Activated CD8-positive, alpha-beta memory T cell treated with anti-CD3 and anti-CD28 coated beads, Interleukin-2, amount 50 U/mL, for 1 hour (primary cell): Measurements from ENCODE around the gene DRD4.
"Not testable (repeated sequence)": the region's sequence is repeated elsewhere in the genome, so short reads cannot be mapped to it uniquely, and the experiment has no call there.

Source experiments
- DNase-seq: peaks from one replicate; pipeline ENCODE4 v3.0.0-alpha.2; 2020; ENCODE audit errors: extremely low read depth

The DRD4 gene

DNA sequence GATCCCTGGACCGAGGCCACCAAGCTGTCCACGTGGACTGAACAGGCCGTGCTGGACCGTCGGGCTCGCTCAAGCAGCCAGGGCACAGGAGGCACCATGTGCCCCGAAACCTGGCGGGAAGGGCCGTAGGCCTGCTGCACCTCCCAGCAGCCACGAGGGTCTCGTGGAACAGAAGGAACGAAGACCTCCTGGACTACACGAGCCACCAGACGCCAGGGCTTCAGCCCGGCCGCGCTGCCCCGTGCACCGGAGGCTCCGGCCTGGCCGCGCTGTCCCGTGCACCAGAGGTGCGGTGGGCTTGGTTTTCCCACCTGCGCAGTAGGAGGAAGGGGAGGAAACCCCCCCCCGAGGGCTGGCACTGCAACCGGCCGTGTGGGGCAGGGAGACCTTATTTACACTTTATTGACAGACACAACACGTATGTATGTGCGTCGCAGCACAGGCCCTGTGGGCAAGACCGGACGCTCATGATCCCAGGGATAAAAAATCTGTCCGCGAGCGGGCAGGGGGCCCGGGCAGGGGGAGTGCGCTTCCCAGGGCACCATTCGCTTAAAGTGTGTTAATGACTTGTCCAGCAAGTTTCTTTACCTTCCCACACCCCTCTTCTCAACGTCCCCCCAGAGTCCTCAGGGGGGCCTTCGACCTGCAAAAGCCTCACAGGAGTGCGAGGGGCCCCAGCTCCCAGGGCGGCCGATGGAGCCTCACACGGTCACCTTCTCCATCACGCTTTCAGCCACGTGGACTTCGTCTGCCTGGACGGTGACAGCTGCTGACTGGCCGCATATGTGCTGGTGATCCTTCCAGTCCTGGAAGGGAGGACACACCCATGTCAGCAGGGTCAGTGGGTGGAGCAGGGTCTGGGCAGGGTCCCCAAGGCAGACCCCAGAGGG is 7.0 kb downstream of the DRD4 start:
- DNase-seq, result no peak

DNA sequence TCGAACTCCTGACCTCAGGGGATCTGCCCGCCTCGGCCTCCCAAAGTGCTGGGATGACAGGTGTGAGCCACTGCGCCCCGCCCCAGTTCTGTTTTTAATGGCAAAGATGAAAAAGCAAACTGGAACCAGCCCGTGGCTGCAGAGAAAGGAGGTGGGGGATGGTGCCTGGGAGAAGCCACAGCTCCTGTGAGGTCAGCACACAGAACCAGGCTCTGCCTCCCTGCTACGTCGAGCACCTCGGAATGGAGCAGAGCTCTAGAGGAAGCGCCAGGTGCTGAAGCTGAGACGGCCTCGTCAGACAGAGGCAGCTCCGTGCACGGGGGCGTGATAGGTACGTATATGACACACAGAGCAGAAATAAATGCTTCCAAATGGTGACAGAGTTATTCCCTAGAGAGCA is 8.5 kb downstream of the DRD4 start:
- DNase-seq, result no peak

DNA sequence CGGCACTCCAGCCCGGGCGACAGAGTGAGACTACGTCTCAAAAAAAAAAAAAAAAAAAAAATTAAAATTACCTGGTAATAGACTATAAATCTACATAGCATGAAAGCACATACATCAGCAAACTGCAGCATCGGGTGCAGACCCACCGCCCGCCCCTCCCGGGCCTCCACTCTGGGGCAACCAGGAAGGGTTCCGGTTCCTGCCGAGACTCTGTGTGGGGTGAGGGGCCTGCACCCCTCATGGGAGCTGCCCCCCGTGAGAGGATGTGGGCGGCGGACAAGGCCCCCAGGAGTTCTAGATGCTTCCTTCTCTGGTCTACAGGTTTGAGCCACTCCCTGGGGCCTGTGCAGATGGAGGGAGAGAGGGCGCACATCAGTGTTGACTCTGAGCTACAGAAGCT is 9.1 kb downstream of the DRD4 start:
- no peak for DNase-seq

DNA sequence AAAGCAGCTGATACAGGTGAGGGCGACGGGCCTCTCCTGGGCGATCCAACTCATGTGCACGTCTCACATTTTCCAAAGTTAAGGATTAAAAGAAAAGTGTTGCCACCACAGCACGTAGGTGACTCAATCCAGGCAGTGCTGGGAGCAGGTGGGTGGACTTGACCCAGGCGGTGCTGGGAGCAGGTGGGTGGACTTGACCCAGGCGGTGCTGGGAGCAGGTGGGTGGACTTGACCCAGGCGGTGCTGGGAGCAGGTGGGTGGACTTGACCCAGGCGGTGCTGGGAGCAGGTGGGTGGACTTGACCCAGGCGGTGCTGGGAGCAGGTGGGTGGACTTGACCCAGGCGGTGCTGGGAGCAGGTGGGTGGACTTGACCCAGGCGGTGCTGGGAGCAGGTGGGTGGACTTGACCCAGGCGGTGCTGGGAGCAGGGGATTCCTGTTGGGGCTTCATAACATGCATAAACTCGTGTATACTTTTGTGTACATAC is 10.6 kb downstream of the DRD4 start:
- not testable (repeated sequence) for DNase-seq

DNA sequence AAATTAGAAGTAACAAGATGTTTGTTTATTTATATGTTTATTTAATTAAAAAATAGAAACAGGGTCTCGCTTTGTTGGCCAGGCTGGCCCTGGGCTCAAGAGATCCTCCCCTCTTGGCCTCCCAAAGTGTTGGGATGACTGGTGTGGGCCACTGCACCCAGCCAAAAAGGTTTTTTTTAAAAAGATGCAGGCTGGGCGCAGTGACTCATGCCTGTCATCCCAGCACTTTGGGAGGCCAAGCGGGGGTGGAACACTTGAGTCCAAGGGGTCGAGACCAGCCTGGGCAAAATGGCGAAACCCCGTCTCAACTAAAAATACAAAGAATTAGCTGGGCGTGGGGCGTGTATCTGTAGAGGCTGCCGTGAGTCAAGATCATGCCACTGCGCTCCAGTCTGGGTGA is 13.4 kb downstream of the DRD4 start:
- DNase-seq, result no peak

DNA sequence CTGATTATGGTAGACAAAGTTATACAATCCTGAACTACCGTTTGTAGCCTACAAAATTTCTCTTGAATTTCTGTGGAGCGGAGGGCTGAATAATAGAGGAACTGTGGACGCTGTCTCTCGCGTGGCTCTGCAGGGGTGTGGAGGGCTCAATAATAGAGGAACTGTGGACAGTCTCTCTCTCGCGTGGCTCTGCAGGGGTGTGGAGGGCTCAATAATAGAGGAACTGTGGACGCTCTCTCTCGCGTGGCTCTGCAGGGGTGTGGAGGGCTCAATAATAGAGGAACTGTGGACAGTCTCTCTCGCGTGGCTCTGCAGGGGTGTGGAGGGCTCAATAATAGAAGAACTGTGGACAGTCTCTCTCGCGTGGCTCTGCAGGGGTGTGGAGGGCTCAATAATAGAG is 16.1 kb downstream of the DRD4 start:
- not testable (repeated sequence) for DNase-seq

DNA sequence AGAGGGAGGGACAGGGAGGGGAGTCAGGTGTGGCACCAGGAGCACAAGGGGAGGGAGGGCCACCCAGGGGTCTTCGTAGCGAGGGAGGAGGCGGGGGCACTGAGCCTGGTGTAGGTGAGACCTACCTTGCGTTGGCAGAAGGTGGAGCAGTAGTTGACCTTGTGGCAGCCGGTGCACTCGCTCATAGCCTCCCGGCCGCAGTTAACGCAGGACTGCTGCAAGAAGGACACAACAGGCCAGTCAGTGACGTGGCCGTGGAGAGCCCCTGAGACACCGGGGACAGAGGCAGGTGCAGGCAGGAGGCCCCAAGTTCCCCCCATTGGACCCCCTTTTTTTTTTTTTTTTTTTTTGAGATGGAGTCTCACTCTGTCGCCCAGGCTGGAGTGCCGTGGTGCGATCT is 16.8 kb downstream of the DRD4 start:
- no peak for DNase-seq

DNA sequence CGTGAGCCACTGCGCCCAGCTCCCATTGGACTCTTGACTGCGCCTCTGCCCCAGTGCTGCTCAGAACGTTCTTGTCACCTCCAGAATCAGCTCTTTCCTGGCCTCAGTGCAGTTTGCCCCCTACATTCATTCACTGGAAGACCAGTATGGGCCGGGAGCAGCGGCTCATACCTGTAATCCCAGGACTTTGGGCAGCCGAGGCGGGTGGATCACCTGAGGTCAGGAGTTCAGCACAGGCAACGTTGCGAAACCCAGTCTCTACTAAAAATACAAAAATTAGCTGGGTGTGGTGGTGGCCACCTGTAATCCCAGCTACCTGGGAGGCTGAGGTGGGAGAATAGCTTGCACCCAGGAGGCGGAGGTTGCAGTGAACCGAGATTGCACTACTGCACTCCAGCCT is 17.4 kb downstream of the DRD4 start:
- DNase-seq, result not testable (repeated sequence)

DNA sequence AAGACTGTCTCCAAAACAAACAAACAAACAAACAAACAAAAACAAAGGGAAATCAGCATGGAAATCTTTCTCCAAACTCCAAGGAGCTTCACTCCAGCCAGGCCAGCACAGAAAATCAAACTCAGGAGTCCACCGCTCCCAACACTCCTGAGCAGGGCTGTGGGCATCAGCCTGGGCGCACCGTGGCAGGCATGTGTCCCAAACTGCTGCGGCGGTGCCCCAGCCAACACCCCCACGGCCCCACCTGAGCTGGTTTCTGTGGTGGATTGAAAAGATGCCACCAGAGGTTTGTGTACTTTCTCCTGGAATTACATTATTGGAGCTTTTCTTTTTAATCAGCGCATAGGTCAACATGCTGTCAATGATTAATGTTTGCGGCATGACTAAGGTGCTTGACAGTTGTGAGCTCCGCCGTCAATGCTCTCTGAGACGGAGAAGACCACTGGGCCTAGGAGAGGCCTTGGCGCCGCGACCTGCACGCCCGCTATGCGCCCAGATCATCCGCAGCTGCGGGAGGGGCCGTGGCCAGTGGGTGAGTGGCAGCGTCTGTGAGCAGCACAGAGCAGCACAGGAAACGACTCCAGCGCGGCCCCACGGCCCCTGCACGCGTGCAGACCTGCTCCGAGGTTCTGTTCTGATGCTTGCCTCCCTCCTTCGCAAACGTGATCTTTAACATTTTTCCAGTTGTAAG is 18.1 kb downstream of the DRD4 start:
- DNase-seq, result no peak

DNA sequence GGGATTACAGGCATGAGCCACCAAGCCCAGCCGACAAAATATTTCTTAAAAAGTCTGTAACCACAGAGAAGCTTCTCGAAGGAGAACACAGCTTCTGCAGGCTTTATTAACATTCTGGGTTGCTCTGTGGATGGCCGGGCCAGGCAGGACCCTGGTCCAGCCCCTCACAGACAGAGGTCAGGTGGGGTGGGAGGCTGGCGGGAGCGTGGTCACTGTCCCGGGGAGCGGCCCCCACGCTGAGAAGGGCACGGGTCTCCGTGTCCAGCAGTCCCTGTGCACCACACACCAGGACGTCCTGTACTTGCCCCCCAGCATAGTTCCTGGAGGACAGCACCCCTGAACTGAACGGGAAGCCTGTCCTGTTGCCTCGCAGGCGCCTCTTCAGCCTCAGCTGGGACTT is 19.4 kb downstream of the DRD4 start:
- DNase-seq, result no peak

DNA sequence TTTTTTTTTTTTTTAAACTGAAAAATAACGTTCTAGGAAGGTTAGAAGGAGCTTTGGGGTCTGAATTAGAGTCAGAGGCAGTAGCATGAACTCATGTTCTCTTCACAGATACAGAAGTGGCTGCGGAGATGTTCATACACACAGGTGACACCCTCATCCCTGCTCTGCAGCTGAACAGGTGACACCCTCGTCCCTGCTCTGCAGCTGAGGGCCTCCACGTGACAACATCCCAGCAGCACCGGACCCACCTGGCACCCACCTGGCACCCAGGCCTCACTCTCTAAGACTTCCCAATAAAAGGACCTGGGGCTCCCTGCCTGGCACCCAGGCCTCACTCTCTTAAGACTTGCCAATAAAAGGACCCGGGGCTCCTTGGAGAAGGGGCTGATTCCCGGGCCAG is 19.8 kb downstream of the DRD4 start:
- DNase-seq, result no peak

DNA sequence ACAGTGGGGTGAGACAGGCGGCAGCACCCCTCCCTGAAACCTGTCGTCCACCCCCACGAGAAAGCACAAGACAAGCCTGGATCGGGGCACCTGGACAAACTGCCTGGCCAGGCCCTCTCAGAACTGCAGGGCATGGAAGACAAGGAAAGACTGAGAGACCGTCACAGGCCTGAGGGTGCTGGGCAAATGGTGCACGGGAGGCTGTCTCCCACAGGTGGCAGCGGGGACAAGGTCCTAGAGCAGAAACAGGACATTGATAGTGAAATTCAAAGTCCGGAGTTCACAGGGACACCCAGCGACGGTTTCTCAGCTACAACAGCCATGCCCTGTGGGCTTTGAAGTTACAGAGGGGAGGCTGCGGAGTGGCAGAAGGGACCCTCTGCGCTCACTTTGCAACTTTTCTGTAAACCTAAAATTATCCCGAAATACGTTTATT is 20.6 kb downstream of the DRD4 start:
- no peak for DNase-seq

DNA sequence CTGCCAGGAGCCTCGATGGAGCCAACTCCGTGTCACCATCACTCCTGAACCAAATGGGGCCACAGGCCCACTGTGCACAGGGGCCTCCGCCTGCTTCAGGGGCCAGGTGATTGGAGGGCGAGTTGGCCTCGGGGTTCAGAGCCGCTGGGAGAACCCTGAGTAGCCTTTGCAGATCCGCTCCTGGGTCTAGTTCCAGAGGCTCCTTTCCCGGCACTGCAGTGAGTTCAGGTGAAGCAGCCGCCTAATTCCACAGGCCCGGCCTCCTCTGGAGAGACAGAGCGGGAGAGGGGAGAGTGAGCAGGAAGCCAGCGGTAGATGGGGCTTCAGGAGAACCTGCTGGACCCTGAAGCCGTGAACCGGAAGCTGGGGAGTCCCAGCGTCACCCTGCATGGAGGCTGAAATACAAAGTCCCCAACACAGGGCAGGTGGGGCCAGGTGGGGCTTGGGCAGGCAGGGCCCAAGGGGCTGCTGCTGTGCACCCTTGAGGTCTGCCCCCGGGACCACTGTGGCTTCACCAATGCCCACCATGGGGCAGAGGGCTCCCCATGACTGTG is 22.5 kb downstream of the DRD4 start:
- no peak for DNase-seq

DNA sequence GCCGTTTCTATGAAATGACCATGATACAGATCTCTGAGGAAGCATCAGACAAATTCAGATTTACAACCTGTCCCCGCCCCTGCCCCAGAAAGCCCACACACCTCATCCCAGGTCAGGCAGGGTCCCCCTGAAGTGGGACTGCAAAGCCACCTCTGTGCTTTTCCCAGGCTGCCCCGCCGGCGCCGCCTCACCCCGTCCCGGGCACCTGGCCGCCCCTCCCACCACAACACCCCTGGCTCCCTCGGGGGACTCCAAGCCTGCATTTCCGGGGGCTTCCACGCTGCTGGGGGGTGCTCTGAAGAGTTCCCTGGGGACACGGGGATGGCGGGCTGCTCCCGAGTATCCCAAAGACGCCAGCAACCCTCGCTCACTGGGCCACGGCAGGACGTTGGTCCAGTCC is 23.2 kb downstream of the DRD4 start:
- DNase-seq, result no peak

DNA sequence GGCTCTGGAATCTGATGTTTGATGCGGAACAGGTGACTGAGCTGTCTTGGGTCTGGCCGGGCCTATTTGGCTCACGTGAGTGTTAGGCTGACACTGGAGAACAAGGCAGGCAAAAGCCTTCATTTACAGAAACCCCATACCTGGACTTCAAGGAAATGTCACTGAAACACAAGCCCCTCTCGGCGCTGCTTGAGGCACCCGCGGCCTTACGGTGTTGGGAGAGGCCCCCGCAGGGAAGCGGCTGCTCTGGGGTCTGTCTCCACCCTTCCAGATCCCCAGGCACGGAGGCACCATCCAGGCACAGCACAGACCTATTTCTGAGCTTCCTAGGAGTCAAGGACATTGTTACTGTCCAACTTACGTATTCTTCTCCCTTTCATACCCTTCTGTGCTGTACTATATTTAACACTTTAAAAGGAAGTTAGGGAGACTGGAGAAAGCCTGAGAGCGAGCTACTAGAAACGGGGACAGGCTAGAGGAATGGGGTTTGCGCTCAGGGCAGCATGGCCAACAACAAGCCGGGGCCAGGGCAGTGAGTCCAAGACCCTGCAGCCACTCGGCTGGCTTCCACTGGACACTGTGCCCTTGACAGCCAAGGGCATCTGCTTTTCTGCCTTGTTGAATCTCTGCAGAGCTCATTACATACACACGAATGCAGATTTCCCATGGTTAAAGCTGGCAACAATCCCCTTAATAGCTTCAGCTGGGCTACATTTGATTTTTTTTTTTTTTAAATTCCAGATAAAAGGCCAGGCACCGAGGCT is 23.8 kb downstream of the DRD4 start:
- no peak for DNase-seq

DNA sequence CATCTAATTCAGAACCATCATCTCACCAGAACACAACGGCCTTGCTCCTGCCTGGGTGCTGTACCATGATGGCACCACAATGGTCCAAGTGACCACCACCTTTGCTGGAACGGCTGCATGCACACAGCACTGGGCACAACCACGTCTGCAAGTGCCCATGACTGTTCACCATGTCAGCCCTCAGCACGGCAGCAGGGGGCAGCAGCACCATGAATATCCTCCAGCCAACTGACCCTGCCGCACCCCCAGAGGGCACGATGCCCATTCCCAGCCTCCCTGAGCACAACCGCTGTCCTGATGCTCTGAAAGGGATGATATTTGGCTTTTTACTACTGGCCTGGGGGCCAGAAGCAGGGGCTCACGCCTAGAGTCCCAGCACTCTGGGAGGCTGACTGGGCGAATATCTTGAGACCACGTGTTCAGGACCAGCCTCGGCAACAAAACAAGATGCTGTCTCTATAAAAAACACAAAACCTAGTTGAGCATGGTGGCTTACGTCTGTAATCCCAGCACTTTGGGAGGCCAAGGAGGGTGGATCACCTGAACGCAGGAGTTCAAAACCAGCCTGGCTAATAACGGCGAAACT is 25.7 kb downstream of the DRD4 start:
- DNase-seq, result no peak

DNA sequence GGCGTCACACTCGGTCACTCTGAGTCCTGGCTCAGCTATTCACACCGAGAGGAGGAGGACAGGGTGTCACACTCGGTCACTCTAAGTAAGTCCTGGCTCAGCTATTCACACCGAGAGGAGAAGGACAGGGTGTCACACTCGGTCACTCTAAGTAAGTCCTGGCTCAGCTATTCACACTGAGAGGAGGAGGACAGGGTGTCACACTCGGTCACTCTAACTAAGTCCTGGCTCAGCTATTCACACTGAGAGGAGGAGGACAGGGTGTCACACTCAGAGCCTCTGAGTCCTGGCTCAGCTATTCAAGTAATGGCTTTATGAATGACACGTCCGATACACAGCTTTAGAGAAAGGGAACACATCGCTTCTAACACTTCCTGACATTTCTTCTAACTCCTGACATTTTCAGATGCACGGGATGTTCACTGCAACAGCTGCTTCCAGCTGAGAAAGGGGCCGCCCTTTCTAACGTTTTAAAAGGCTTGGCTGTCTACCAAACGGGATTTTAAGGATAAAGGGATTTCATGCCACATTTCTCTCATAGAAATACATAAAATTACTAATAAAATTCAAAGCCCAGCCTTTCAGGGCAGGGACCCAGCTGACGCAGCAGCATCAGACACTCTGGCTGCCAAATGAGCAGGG is 28.1 kb downstream of the DRD4 start:
- no peak for DNase-seq

DNA sequence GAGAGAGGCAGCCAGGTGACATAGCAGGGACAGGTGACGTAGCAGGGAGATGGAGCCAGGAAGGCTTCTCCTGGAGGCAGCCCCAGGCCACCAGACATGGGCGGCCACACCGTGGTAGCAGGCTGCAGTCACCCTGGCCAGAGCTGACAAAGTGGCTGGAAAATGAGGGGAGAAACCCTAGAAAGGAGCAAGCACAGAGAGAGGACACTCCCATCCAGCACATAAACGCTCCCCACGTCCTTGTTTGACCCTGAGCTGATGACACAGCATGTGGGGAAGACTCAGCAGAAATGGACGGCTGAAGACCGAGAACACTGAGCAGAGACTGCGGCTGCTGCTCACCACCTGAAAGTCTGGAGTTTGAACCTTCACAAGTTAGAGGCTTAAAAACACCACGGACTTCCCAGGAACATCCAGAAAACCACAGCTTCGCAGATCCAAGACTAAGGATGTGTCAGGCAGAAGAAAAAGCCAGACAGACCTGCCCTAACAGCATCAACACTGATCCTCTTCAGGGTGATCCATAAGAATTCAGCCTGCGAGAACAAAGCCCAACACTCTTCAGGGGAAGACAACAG is 28.7 kb downstream of the DRD4 start:
- no peak for DNase-seq

DNA sequence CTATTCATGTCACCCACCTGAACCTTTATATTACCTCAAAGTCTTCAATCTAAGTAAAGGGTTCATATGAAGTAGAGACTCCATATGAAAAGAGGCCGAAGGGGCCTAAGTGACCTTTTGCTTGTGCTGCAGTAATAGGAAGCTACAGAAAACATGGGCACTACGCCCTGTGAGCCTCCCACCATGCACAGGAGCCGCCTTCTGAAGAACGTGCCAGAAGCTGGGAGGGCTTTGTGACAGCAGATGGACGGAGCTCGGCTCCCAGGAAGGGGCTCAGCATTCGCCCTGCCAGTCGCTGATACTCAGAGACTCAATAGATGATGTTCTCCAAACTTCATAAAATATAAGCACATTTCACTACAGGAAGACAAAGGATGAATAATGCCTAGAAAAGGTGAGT is 36.8 kb downstream of the DRD4 start:
- no peak for DNase-seq

DNA sequence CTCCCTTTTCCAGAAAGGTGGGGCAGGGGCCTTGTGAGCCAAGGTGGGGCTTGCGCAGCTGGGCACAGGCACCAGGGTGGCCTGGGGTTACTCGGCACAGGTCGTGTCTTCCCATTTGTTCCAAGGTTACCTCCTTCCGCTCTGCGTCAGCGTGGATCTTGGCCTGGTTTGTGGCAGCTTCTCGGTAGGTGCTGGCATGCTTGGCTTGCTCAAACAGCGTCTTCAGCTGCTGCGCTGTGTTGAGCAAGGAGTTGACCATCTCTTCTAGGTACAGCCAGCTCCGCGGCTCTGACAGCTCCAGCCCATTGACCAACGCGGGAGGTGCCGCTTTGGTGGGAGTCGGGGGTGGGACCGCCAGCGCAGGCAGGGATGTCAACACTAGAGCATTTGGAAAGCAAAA is 37.3 kb downstream of the DRD4 start:
- no peak for DNase-seq

DNA sequence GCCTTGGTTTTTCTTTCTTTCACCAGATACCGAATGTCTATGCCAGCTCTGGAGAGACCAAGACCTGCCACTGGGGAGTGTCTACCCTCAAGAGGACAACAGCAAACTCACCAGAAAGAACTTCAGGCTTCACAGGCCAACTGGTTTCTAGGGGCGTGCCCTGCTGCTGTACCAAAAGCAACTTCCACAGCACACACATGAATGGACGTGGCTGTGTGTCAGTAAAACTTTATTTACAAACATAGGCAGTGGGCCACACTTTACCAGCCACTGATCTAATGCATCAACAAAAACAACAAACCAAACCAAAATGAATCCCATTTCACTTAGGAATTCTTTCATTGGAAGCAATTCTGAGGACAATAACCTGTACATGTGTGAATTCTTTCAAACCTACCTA is 41.2 kb downstream of the DRD4 start:
- DNase-seq, result no peak
